ENCODE data around the gene HCLS1.
A peak's percentile ranks its signal among the peaks of the same experiment; 100 is the strongest.
"Not testable (repeated sequence)": the region's sequence is repeated elsewhere in the genome, so short reads cannot be mapped to it uniquely, and the experiment has no call there.

Gene HCLS1, protein sequence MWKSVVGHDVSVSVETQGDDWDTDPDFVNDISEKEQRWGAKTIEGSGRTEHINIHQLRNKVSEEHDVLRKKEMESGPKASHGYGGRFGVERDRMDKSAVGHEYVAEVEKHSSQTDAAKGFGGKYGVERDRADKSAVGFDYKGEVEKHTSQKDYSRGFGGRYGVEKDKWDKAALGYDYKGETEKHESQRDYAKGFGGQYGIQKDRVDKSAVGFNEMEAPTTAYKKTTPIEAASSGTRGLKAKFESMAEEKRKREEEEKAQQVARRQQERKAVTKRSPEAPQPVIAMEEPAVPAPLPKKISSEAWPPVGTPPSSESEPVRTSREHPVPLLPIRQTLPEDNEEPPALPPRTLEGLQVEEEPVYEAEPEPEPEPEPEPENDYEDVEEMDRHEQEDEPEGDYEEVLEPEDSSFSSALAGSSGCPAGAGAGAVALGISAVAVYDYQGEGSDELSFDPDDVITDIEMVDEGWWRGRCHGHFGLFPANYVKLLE

DNA sequence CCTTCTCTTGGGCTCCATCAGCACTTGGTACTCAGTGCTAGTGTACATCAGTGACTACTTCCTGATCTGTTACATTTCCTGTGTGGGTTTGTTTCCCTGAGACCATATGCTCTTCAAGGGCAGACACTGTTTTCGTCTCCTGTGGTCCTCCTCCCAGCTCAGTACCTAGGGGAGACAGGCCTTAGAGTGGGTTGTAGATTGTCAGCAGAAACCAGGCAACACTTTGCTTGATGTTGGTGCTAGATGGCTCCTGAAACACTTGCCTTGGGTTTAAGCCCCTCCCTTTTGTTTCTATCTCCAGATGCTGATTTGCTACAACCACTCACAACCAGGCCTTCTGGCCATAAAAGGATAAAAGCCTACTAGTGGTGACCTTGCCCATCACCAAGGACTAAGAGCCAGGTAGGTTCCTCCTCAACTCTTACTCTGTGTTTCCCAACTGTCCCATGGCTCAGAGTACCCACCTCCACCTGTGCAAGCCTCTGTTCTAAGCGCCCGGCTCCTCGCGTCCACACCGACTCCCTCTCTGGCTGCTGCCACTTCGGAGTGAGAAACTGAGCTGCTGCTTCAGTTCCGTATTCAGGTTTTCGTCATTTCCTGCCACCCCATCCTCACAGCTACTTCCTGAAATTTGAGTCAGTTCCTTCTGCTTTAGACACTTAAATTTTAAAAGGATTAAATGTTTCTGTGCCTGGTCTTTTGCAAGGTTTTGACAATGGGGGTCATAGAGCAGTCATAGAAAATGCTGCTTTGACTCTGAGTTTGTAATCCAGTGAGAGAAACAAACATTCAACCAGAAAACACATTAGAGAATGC is at the start of gene HCLS1:
Gene HCLS1, minus strand, starts transcription at position 548 of the 816 bp plus-strand sequence. CDS start 2,556 bp downstream, outside the sequence.
- DNase-seq, result peak; percentile 92

DNA sequence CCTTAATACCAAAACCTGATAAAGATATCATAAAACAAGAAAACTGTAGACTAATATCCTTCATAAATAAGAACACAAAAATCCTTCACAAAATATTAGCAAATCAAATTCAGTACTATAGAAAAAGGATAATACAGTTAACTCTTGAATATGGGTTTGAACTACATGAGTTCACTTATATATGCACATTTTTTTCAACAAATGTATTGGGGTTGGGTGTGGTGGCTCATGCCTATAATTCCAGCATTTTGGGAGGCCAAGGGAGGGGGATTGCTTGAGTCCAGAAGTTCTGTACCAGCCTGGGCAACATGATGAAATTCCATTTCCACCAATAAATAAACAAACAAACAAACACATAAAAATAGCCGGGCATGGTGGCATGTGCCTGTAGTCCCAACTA is 49.6 kb upstream of the HCLS1 start:
- DNase-seq, result no peak

DNA sequence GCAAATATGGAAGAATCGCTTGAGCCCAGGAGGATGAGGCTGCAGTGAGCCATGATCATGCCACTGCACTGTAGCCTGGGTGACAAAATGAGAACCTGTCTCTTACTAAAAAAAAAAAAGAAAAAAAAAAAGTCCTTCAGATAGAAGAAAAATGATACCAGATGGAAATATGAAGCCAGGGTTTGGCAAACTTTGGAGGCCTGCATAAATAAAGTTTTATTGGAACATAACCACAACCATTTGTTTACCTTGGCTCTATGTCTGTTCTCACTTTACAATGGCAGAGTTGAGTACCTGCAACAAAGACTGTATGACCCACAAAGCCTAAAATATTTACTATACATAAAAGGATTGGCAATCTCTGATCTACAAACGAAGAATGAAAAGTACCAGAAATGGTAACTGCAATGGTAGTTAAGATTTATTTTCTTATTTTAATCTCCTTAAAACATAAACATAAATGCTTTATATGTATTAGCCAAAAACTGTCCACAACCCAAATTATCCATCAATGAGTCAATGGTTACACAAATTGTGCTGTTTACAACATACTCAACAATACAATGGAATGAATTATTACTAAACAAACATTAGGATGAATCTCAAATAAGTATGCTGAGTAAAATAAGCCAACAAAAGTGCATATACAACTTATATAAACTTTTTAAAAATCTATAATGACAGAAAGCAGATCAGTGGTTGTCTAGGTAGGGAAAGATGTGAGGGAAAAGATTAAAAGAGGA is 47.0 kb upstream of the HCLS1 start:
- DNase-seq, result no peak

DNA sequence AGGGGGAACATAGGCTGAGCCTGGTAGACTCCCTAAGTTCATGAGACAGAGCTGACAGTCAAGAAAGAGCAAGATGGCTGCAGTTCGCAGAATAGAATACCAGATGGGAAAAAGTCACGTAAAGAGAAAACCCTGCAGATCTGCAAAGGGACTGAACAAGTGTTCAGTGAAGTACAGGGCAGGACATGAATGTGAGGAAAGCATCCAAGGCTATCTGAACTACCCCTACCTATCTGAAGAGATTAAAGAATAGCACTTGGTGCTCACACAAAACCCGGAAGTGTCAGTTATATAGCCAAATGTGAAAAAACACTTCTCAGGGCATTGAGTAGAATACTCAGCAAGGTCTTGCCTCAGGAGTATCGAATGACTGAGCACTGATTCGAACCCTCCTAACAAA is 44.8 kb upstream of the HCLS1 start:
- DNase-seq, result no peak

DNA sequence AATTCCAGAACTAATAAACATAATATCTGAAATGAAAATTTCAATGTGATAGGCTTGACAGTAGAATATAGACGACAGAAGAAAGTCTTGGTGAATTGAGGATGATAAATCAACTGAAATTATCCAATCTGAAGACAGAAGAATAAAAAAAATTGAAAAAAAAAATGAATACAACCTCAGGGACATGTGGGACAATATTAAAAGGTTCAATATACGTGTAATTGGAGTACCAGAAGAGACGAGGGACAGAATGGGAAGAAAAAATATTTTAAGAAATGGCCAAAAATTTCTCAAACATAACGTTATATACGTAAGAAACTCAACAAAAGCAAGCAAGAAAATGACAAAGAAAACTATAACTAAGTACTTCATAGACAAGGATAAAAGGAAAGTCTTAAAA is 43.3 kb upstream of the HCLS1 start:
- DNase-seq, result no peak

DNA sequence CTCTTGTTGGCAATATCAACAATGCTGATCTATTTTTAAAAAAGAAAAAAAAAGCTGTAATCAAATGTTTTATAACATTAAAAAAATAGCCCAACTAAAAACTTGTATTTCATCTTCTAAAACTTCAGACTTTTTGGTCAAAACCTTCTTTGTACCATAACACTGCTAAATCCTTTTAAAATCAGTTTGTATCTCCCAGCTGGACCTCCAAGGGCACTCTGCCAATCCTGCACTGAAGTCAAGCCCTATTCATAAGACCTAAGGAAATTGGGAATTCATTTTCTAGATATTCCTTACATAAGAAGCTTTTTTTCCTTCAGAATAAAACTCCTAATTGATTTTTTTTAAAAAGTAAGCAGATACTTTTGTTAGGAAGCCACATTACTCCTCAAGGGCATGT is 38.2 kb upstream of the HCLS1 start:
- DNase-seq, result no peak

DNA sequence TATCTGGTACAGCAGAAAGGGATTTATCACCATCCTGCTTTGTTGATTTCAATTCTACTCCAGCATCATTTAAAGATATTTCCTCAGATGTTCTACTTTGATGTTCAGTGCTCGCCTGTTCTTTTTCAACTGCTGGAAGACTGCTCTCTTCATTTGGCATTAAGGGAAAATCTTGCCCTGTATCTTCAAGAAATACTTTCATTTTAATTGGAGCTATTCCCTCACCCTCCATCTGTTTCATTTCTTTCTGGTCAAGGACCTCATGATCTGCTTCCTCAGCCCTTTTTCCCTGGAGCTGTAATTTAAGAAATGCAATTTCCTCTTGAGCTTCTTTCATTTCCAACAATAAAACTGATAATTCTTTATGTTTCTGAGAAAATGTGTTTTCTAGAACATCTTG is 37.8 kb upstream of the HCLS1 start:
- no peak for DNase-seq

DNA sequence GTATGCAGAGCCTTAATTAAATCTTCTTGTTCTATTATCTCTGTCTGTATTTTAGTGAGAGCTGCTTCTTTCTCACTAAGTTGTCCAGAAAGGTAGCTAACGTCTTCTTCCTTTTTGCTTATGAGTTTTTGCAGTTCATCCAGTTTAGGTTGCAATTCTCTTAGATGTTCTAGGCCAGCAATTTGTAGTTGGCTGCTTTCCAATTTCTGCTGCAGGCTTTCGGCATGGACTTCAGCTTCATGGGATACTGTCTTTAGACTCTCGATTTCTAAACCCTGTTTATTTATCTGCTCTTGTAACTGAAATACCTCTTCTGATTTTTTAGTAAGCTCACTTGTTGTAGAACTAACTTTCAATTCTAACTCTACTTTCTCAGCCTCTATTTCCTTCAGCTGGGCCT is 35.5 kb upstream of the HCLS1 start:
- DNase-seq, result no peak

DNA sequence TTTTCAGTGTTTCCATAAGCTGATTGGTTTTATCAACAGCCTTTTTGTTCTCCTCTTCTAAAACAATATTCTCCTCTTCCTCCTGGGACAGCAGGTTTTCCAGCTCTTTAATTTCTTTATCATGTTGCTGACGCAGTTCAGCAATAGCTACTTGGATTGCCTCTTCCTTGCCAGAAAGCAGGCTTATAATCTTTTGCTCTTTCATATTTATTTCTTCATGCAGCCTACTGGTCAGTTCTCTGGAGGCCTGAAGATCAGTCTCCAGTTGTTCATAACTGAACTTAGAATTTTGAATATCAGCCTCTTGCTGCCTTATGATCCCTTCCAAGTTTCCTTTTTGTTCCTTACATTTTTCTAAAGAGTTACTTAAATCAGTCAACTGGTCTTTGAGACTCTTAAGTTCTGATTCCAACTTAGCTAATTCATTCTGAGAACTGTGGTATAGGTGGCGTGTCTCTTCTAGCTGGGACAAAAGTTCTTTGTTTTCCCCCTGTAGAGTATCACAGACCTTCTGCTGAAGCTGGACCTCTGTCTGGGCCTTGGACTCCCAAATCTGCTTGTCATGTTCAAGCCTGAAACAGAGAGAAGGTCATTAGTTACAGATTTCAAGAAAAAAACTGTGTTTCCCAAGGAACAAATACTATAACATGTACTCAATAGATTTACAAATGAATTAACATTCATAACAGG is 31.5 kb upstream of the HCLS1 start:
- no peak for DNase-seq

DNA sequence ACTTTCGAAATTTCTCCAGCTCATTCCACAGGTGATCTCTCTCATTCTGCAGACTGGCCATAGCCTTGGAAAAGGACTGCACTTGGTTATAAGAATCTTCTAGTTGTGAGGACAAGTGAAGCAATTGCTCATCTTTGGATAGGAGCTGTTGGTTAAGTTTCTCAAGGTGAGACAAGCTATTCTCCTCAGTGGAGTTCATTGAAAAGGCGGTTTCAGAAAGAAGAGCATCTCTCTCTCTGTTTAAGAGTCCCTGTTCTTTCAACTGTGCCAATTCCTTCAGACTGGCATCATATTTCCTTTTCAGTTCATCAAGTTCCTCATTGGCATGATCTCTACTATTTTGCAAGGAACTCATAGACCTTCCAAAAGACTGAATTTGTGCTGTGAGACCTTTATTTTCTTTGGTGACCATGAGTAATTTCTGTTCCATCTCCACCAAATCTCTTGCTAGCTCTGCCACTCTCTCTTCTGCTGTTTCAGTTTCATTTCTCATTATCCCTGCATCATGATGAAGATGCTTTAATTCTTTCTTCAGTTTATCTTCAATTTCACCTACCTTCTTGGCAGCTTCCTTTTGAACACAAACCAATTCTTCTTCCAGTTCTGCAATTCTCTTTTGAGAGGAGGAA is 30.2 kb upstream of the HCLS1 start:
- DNase-seq, result no peak

DNA sequence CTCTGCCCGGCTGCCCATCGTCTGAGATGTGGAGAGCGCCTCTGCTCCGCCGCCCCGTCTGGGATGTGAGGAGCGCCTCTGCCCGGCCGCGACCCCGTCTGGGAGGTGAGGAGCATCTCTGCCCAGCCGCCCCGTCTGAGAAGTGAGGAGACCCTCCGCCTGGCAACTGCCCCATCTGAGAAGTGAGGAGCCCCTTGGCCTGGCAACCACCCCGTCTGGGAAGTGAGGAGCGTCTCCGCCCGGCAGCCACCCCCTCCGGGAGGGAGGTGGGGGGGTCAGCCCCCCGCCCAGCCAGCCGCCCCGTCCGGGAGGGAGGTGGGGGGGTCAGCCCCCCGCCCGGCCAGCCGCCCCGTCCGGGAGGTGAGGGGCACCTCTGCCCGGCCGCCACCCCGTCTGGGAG is 28.0 kb upstream of the HCLS1 start:
- not testable (repeated sequence) for DNase-seq

DNA sequence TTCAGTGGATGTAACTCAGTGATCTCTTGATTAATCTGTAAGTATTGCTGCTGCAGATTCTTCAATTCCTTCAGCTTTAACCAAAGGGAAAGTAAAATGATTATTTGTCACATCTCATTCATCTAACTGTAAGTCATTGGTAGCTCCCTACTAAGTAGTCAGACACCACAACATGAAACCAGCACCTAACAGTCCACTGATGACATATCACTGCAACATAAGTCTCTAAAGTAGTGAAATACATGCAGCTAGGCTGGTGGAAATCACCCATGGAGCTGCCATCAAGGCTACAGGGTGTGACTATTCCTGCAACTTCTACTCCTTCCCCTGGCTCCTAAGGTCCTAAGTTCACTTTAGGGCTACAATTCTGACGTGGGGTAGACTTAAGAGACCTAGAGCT is 21.1 kb upstream of the HCLS1 start:
- DNase-seq, result no peak

DNA sequence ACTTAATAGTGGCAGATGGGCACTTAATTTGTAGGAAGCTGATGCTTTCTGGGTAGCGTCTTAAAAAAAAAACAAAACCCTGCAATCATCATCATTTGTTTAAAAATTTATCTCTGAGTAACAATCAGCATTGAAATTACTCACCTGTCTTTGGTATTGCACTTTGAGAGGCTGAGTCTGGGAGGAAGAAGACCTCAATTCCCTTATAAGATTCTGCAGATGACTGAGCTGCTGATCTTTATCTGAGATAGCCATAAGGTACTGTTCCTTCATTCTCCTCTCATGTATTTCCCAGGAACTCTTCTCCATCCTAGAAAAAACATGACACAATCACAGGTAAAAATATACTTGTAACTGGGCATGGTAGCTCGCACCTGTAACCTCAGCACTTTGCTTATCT is 16.4 kb upstream of the HCLS1 start:
- DNase-seq, result no peak

DNA sequence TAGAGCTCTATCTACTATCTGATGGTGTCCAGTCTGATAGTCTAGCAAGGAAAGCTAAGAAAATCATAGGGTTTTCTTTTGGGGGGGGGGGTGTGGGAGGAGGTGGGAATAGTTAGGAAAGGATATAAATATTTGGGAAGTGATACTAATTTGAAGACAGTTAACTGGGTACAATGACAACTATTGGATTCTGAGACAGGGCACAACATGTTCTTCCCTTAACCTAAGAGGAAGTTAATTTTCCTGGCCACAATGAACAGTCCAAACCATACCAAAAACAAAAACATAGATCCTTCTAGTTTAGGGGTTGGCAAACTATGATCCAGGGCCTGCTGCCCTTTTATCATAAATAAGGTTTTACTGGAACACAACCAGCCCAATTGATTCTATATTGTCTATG is 10.0 kb upstream of the HCLS1 start:
- no peak for DNase-seq

DNA sequence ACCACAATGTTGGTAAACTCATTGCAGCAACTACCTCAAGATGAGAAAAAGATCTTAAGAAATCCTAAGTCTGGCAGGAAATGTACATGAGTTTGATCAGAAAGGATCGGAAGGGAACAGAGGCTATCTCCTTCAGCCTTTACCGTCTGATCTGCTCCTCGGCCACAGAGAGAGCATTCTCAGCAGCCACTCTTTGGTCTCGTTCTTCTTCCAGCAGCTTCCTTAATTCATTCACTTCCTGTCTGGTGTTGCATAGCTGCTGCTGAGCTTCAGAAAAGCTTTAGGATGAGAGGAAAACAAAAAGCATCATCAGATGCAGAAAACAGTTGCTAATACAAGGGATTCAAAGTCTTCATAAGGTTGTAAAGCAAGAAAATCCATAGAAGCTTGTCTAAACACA is 6.6 kb upstream of the HCLS1 start:
- DNase-seq, result no peak

DNA sequence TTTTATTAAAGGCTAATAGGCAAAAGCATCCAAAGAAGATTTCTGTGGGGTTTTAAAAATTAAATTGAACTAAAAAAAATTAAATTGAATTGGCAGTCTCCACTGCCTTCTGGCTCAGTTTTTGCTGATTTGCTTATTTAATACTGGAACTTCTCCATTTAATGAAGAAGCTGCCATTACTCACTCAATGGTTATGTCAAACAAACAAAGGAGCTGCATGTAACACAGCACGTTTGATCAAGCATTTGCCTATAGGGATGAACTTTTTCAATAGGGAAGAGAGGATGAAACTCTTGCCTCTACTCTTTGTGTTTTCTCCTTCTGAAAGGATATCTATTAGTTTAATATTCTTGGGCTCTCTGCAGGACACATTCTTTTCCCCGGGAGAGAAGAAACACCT is 4.8 kb upstream of the HCLS1 start:
- DNase-seq, result no peak

DNA sequence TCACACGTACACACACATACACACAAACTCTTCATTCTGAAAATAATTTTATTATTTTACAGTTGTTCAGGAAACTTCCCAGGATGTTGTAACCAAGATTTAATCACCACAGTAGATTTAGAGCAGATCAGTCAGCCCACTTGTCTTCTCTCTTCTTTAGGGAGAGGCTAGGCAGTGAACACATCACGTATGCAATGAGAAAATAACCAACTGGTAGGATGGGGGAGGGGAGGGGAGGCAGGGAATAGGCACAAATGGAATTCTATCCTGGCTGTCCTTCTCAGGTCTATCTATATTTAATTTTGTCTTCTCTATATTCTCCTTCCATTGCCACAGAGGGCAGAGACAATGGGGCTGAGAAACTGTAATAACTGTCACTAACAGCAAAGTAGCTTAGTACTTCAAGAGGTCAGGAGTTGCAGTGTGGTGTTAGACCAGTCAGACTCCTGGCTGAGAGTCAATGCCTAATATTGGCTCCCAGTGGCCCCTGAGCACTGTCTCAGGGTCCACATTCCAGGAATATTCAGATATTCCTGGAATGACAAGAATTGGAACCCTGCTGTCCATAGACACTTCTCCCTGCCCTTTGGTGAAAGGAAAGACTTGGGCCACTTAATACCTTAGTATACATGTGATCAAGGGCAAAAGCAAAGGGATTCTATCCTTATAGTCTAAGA is 2.6 kb upstream of the HCLS1 start:
- no peak for DNase-seq

DNA sequence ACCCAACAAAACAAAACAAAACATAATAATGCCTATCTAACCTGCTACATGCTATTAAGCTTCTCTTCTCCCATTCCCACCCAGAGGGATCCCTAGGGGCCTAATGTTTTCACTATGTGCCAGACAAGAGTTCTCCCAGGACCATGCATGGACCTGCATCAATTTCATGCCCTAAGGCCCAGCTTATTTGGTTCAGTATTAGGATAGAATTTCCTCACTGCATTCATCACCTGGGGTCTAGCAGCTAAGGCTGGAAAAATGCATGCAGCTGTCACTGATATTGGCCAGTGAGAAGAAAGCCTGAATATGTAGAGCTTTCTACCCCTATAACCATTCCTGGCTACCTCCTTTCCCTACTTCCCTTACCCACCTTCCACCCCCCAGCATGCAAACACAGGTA is 2.0 kb upstream of the HCLS1 start:
- no peak for DNase-seq

DNA sequence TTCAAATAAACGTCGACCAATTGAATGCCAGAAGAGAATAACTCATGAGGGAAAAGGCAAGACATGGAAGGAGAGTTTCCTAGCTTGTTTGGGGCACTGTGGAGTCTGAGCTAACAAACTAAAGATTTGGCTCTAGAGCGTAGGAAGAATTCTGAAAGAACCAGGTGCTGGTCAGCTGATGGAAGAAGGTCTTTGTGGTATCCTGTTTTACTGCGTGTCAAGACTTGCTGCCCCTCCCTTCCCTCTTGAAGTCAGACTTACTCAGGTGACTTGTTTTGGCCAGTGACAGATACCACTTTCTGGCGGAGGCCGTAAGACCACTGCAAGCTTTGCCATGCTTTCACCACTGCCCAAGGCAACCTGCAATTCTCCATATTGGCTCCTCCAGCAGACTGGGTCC is 673 bp upstream of the HCLS1 start:
- no peak for DNase-seq

DNA sequence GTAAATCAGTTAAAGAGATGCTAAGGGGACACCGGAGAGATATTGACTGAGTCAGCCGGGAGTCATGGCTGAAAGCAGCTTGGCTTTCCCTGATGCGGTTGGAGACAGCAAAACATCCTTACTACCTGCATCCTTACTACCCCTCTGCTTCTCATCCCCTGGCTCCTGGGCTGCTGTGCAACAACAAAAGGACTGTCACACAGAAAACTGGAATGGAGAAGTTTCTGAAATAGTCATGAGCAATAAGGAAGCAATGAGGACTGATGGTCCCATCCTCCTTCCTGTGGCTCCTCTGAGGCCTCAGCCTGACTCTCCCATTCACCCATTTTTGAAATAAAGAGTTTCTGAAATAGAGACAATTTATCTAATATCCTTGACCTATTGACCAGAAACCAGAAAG is 1.1 kb downstream of the HCLS1 start:
- DNase-seq, result no peak

DNA sequence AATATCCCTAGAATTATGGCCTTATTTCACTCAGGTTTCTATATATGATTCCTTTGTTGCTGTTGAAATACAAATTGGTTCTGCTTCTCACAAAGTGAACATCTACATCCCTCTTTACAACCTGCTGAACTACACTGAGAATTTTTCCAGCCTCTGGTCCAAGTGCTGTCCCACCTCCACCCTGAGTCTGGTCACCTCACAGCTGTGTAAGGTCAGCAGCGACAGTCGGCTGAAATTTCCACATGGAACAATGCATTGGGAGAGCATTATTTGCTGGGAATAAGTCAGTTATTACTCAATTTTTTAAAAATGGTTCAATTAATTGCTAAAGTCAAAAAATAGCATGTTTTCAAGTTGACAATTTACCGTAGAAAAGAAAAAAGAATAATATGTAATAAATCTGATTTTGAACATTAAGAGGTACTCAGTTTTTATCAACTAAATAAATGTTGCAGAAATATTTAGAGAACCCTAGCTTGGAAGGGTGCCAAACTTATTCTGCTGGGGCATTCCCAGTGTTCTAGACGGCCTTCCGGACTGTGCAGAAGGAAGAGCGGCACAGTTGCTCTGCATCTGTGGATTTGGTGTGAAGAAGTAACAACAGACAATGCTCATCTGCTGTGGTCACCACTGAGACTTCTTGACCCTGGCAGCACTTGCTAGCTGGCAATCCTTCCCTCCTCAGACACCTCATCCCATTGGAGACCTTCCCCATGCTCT is 1.8 kb downstream of the HCLS1 start:
- DNase-seq, result no peak
